ENCODE data around the gene TREML1. TPM values are rescaled to one million over a fixed set of nuclear protein-coding genes. Genes with fewer than 3 reads are reported as not detected.

The TREML1 gene
- total and polyA plus RNA-seq, 7 donors, result 0.48 to 3.3 TPM; not detected in 5

DNA sequence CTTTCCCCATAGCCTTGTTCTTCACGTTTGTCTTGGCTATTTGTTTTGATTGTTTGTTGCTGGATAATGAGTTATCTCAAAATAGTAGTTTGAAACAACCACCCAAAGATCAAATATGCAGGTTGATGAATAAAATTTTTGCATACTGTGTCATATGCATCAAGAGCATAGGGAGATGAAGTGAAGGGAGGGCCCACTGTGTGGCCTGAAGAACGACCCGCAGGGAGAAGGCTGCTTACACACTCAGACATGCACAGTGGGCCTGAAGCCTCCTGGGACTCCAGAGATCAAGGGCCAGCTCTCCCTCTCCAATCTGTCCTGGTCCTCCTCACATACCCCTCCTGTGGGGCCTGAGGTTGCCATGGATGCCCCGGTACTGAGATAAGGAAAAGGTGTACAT, 25.0 kb upstream of the TREML1 start:
- TF ChIP-seq CTCF (IDR thresholded peaks at IDR 0.05), result no peak
- no peak for TF ChIP-seq POLR2AphosphoS5 (IDR thresholded peaks at IDR 0.05)
- TF ChIP-seq POLR2A (IDR thresholded peaks at IDR 0.05), result no peak
- TF ChIP-seq EP300 (IDR thresholded peaks at IDR 0.05), result no peak
- intact Hi-C loops (cut with DNase I), result no loop called here
- no peaks in the 10 kb centered on the region for H3K9me3 ChIP-seq
- WGBS, 2 donors, result 66 to 76% methylated on average over 4 of the region's 4 CpGs
- DNase-seq, result no peak
- H3K4me3 ChIP-seq, result no peak overlapping the region
- H3K4me1 ChIP-seq, result no peaks in the 10 kb centered on the region
- H3K36me3 ChIP-seq, result no peaks in the 10 kb centered on the region
- peaks cover 0 to 3% (median 0%) of the 10 kb centered on the region in 3 donors for H3K27me3 ChIP-seq
- H3K27ac ChIP-seq, result no peak overlapping the region

- H3K36me3 ChIP-seq, result no peaks in the 10 kb centered on the region
- WGBS, 2 donors, result 90 to 91% methylated on average over 2 of the region's 2 CpGs
- intact Hi-C loops (cut with DNase I), result no loop called here
- DNase-seq, result no peak
- peaks cover 0 to 3% (median 0%) of the 10 kb centered on the region in 3 donors for H3K27me3 ChIP-seq
- no peak overlapping the region for H3K4me3 ChIP-seq
- TF ChIP-seq POLR2AphosphoS5 (IDR thresholded peaks at IDR 0.05) (no peak), CTCF (IDR thresholded peaks at IDR 0.05) (no peak), EP300 (IDR thresholded peaks at IDR 0.05) (no peak), POLR2A (IDR thresholded peaks at IDR 0.05) (no peak)
- H3K27ac ChIP-seq, result no peak overlapping the region
- no peaks in the 10 kb centered on the region for H3K9me3 ChIP-seq
- H3K4me1 ChIP-seq, result no peaks in the 10 kb centered on the region
Measured at GRCh38 chr6:41177695-41178094, 23.5 kb upstream of the TREML1 start.

GRCh38 chr6:41177287-41177686, 23.1 kb upstream of the TREML1 start:
- intact Hi-C loops (cut with DNase I), result no loop called here
- H3K36me3 ChIP-seq, result no peaks in the 10 kb centered on the region
- no peaks in the 10 kb centered on the region for H3K9me3 ChIP-seq
- no peak for DNase-seq
- peaks cover 0 to 3% (median 0%) of the 10 kb centered on the region in 3 donors for H3K27me3 ChIP-seq
- no peak overlapping the region for H3K4me3 ChIP-seq
- WGBS, 2 donors, result 71 to 79% methylated on average over 3 of the region's 3 CpGs
- TF ChIP-seq POLR2AphosphoS5 (IDR thresholded peaks at IDR 0.05), result no peak
- H3K27ac ChIP-seq, result no peak overlapping the region
- no peaks in the 10 kb centered on the region for H3K4me1 ChIP-seq

DNA sequence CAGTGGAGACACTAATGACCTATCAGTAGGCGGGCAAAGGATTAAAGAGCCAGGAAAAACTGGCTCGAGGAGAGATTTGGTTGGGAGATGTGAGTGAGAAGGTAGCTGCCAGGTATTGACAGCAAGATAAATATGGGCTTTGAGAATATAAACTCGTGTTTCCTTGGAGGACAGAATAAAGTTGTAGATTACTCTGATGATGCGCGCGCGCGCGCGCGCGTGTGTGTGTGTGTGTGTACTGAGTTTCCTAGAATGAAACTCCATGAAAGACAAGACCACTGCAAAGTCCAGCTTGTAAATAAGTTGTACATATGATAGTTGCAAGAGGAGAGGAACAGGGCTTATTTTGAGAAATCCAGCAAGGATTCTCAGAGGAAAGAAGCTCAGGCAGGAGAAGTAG, 22.0 kb upstream of the TREML1 start:
- no peaks in the 10 kb centered on the region for H3K4me1 ChIP-seq
- no peaks in the 10 kb centered on the region for H3K36me3 ChIP-seq
- TF ChIP-seq POLR2AphosphoS5 (IDR thresholded peaks at IDR 0.05) (no peak), EP300 (IDR thresholded peaks at IDR 0.05) (no peak), CTCF (IDR thresholded peaks at IDR 0.05) (no peak), POLR2A (IDR thresholded peaks at IDR 0.05) (no peak)
- H3K27ac ChIP-seq, result no peak overlapping the region
- H3K27me3 ChIP-seq, result peaks cover 0 to 3% (median 0%) of the 10 kb centered on the region in 3 donors
- WGBS, 2 donors, result 83 to 85% methylated on average over 12 of the region's 12 CpGs
- no peaks in the 10 kb centered on the region for H3K9me3 ChIP-seq
- no peak overlapping the region for H3K4me3 ChIP-seq
- intact Hi-C loops (cut with DNase I), result no loop called here
- DNase-seq, result no peak

DNA sequence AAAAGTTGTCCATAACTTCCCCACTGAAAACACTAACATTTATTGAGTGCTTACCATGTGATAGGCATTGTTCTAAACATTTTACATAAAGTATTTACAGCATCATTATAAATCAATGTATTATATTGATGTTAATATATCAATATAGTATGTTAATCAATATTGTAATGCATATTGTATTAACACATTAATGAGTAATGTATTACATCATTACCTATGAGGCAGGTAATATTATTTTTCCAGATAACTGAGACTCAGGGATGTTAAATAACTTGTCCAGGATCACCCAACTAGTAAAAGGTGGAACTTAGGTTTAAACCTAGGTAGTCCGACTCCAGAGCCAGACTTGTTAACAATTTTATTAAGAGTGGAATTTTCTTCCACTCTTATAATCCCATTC, 20.9 kb upstream of the TREML1 start:
- intact Hi-C loops (cut with DNase I), result no loop called here

More for the DNA sequence above, 20.9 kb upstream of the TREML1 start:
- H3K4me1 ChIP-seq, result no peaks in the 10 kb centered on the region
- H3K9me3 ChIP-seq, result no peaks in the 10 kb centered on the region
- no peak overlapping the region for H3K4me3 ChIP-seq
- H3K27me3 ChIP-seq, result peaks cover 0 to under 1% (median 0%) of the 10 kb centered on the region in 3 donors
- WGBS, 2 donors, result 84 to 92% methylated on average over 1 of the region's 1 CpG
- DNase-seq, result no peak
- H3K36me3 ChIP-seq, result no peaks in the 10 kb centered on the region
- no peak overlapping the region for H3K27ac ChIP-seq
- TF ChIP-seq POLR2A (IDR thresholded peaks at IDR 0.05) (no peak), EP300 (IDR thresholded peaks at IDR 0.05) (no peak), POLR2AphosphoS5 (IDR thresholded peaks at IDR 0.05) (no peak), CTCF (IDR thresholded peaks at IDR 0.05) (no peak)

Data from sigmoid colon (tissue), 7 donors.